Suppressor macrophage treated with lipopolysaccharide for 1 hour (primary cell): ENCODE results near the gene FTCD.

Experiments
- DNase-seq, 3 donors: peaks; one replicate each; pipeline ENCODE4 v3.0.0-alpha.2; 2020 to 2022

FTCD gene

GRCh38 chr21:46121286-46122221 is 33.8 kb downstream of the FTCD start:
- no peak for DNase-seq

- DNase-seq = no peak
Observed at GRCh38 chr21:46120301-46121285, 34.8 kb downstream of the FTCD start.

GRCh38 chr21:46119637-46120271 is 35.6 kb downstream of the FTCD start:
- DNase-seq = no peak

DNA sequence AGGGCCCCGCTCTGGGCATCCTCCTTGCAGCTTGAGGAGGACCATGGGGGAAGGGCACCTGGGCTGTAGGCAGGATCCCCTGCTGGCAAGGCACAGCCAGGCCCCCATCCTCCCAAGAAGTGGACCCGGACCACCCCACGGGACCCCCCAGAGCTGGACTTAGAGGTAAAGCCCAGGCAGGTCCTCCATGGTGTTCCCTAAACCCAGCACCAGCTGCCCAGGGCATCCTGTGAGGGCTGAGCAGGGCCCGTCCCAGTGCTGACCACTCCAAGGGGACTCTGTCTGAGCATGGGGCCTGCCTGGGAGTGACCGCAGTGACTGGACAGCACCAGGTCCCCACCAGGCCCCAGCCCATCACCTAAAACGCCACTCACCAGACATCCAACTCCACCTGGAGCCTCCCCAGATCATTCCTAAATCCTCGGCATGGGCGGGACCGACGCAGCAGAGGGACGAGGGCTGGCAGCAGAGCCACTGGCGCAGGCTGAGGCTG is 36.2 kb downstream of the FTCD start:
- no peak for DNase-seq

GRCh38 chr21:46118316-46119143 is 36.8 kb downstream of the FTCD start:
- no peak for DNase-seq

- DNase-seq = no peak
Observed at GRCh38 chr21:46117586-46118315, 37.6 kb downstream of the FTCD start.

- DNase-seq = no peak
Observed at GRCh38 chr21:46116776-46117585, 38.4 kb downstream of the FTCD start.

GRCh38 chr21:46116189-46116775 is 39.1 kb downstream of the FTCD start:
- no peak for DNase-seq

DNA sequence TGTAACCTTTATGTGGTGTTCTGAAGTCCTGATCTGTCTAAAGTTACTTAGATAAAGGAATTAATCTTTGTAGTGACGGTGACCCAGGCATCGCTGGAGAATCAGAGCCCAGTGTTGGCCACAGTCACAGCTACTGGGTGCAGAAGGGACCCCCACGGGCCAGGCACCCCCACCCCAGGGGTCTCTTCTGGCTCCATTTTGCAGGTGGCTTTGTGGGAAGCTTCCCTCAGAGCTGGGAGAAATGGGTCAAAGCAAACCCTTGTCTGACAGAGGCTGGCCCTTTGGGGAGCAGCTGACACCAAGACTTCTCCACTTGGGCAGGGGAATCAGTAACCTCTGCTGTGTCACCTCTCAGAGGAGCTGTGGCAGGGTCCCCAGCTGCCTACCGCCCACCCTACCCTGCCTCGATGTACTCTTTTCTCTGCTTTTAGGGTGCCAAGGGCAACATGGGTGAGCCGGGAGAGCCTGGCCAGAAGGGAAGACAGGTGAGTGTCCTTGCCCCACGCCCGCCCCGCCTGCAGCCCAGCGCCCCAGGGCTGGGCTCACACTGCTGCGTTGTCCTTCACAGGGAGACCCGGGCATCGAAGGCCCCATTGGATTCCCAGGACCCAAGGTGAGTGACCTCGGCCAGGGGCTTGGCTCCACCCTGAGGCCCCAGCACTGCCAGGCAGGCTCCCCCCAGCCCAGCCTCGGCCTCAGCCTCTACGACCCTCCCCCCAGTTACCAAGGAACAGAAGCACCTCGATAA is 39.8 kb downstream of the FTCD start:
- DNase-seq = no peak

DNA sequence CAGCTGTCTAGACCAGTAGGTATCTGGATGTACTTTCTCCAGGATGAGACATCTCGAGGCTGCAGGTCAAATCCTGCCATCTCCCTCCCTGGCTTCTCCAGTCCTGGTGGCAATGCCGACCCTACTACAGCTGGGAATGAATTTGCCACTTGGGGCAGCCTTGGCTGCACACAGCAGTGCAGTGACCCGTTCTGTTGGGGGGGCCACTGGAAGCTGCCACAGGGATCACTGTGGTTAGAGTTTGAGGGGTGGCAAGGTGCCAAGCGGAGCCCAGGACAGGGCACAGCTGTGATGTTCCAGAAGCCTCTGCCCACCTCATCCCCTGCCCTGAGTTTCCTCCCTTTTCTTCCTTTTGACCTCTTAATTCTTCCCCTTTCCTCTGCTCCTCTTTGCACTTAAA is 40.4 kb downstream of the FTCD start:
- DNase-seq = no peak

GRCh38 chr21:46113497-46114176 is 41.7 kb downstream of the FTCD start:
- DNase-seq = no peak

DNA sequence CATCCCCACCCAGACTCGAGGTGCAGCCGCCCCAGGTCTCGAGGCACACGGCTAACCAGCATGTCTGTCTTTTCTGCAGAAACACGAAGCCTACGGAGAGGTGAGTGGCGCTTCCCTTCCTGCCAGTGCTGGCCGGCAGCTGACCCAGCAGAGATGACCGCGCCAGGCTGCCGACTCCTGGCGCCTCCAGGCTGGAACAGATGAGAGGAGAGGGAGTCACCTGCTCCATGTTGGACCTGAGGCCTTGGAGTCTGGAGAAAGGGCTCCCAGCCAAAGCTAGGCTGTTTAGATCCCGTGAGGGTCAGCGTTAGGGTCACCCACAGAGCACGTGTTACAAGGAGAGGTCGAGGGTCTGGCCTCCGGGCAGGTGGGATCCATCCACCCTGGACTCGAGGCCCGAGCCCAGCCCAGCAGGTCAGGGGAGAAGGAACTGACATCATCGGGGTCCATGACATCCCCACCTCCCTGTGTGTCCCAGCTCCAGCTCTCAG is 42.6 kb downstream of the FTCD start:
- no peak for DNase-seq

DNA sequence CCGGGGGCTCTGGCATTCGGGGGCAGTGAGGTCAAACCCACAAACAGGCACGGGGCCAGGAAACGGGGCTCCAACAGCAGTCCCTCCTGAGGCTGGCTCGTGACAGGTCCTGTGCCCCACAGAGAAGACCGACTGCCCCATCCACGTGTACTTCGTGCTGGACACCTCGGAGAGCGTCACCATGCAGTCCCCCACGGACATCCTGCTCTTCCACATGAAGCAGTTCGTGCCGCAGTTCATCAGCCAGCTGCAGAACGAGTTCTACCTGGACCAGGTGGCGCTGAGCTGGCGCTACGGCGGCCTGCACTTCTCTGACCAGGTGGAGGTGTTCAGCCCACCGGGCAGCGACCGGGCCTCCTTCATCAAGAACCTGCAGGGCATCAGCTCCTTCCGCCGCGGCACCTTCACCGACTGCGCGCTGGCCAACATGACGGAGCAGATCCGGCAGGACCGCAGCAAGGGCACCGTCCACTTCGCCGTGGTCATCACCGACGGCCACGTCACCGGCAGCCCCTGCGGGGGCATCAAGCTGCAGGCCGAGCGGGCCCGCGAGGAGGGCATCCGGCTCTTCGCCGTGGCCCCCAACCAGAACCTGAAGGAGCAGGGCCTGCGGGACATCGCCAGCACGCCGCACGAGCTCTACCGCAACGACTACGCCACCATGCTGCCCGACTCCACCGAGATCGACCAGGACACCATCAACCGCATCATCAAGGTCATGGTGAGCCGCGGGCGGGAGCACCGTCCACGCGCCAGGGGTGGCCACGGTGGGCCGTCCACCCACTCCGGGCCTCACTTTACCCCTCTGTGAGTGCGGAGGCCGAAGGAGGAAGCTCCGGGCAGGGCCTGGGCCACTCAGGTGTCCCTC is 43.3 kb downstream of the FTCD start:
- no peak for DNase-seq

GRCh38 chr21:46111193-46111571 is 44.2 kb downstream of the FTCD start:
- DNase-seq = no peak

DNA sequence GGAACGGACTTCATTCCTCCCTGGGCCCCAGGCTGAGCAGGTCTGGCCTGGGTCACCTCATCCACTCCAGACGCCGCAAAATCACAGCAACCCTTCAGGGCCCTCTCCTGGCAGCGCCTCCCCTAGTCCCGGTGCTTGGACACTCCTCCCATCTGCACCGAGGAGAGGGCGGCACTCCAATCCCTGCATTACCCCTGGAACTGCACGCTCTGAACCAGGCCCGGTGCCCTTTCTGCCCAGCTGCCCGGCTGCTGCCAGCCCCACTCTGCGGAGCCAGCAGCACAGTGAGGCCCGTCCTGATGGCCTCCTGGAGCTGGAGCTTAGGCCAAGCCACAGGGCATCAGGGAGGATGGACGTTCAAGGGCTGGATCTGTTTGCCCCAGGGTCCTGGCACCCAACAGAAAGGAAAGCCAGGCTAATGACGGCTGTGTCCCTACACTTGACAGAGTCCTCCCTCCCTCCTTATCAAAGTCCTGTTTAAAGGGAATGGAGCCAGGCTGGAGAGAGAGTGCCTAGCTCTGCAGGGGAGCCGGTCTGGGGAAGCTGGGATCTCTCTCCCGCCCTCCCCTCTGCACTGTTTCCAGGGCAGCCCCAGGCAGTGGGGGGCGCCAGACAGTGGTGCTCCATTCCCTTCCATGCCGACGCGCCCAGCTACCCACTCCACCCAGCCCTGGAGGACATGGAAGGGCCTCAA is 44.7 kb downstream of the FTCD start:
- no peak for DNase-seq

GRCh38 chr21:46109313-46110221 is 45.8 kb downstream of the FTCD start:
- no peak for DNase-seq
